ENCODE measurements around the gene GNAQ.

The GNAQ gene

DNA sequence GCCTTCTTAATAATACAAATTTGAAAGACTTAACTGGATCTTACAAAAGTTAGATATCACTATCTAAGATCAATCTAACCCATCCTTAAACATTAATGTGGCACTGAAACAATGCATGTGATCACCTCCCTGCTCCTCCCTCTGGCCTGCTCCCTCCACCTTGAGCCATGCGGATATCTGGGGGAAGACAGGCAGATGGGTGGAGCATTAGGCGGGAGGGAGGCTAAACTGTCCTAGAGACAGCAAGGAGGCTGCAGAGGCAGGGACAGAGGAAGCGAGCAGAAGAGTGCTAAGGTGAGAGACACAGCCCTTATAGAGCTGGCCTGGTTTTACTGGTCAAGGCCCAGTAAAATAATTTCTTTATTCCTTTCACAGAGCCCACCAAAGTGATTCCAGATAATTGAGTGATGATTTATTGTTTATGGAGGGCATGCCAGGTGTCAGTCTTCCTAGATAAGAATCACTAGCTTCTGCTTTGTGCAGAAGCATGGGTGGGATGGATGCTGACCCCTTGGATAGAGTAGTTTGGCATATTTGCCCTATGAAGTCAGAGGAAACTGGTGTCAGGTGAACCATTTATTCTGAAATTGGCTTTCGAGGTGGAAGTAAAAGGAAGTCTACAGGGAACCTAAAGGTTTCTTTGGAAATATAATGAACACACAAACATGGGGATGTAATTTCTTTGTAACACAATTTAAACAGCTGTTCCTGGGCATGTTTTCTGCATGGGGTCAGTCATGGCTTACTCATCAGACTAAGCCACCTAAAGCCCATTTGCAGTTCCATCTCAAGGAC is 188.3 kb downstream of the GNAQ start:
- DNase-seq, result no peak
- intact Hi-C loops (cut with DNase I), result loop anchor here (10.0 kb wide), 1 partner anchor 192 kb away; the partner anchor contains the start of gene GNAQ

DNA sequence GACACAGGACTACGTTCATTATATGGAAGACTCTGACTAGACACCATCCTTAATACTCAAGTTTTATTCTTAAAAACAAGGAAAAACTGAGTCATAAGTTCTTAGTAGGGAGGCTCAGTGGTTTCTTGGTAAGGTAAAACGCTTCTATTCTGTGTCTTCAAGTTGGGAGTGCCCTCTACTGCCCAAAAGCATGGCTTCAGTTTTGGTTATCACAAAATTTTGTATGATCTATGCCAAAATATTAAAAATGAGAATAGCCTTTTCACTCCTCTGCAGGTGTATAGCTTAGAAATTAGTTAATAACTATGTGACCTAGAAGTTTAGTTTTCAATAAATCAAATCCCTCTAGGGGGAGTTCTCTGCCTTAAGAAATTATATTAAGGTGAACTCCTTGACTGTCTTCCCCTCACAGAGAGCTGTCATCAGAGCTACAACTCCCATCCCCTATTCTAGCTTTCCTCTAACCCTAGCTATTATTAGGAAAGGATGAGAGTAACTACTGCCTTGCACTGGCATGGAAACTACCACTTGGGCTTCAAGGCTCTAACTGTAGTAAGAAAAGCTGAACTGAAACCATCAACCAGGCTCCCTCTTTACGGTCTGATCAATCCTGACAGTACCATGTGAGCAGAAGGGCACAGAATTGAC is 189.7 kb downstream of the GNAQ start:
- peak in 2 of 42 donors; percentile 28 to 46 for DNase-seq
- intact Hi-C loops (cut with DNase I), result loop anchor here (10.0 kb wide), 1 partner anchor 193 kb away; the partner anchor contains the start of gene GNAQ

DNA sequence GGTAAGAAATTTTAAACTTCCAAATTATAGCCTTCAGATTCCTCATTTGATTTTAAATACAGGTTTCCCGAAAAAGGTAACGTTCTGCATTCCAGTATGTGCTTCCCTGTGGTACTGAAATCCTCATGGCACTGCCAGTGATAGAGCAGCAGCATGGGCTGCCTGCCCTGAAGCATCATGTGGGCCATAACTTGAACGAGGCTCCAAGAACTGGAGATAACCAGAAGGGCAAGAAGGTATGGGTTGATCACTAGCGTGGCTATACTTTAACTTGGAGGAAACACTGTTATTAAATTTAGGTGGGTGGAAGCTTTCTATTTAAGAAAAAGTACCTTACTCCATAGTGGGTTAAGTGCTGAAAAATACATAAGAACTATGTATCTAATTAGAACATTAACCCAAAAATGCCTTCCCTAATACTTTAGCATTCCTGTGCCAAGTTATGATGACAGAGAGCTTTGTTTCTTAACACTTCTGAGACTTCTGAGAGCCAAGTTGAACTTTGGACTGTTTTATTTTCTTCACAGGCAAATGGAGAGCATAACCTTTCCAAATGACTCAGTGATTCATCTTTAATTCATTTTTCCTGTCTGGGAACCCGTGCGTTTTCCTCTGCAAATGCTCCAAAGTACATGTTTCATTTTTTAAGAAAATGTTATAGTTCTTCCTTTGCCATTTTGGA is 192.0 kb downstream of the GNAQ start:
- DNase-seq, result peak in 1 of 42 donors; percentile 19
- intact Hi-C loops (cut with DNase I), result loop anchor here (10.0 kb wide), 1 partner anchor 195 kb away; the partner anchor contains the start of gene GNAQ

DNA sequence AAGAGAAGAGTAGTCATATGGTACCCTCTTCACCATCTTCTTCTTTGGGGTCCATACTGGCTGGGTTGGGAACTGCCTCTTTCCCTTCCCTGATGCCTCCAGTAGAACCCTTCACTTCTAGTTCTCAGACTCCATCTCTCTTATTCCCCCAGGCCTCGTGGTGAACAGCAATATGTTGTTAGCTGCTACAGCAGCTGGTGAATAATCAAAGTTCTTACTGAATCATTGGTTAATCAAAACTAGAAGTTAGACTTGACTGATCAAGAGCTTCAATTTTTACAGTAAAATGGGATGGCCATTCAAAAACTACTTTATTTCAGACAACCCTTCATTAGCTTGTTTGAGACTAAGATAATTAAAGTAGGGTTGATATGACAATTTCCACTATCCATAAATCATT is 192.6 kb downstream of the GNAQ start:
- no peak for DNase-seq
- intact Hi-C loops (cut with DNase I), result no loop called here

DNA sequence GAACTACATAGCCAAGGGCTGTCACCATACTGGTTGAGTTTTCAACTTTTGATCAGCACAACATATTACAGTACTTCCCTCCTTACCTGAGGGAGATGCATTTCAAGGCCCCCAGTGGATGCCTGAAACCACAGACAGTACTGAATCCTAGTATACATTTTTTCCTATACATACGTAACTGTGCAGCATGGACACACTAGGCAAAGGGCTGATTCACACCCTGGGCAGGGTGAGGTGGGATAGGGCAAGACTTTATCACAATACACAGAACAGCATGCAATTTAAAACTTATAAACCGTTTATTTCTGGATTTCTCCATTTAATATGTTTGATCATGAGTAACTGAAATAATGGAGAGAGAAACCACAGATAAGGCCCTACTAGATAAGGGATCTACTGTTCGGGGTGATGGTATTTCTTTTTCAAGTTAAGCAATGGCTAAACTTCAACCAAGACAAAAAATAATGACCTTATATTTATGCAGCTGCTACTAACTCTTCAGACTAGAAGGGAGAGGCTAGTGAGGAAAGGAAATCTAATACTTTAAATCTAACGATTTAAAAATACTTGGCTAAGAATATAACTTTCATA is 196.6 kb downstream of the GNAQ start:
- DNase-seq, result no peak
- intact Hi-C loops (cut with DNase I), result no loop called here

DNA sequence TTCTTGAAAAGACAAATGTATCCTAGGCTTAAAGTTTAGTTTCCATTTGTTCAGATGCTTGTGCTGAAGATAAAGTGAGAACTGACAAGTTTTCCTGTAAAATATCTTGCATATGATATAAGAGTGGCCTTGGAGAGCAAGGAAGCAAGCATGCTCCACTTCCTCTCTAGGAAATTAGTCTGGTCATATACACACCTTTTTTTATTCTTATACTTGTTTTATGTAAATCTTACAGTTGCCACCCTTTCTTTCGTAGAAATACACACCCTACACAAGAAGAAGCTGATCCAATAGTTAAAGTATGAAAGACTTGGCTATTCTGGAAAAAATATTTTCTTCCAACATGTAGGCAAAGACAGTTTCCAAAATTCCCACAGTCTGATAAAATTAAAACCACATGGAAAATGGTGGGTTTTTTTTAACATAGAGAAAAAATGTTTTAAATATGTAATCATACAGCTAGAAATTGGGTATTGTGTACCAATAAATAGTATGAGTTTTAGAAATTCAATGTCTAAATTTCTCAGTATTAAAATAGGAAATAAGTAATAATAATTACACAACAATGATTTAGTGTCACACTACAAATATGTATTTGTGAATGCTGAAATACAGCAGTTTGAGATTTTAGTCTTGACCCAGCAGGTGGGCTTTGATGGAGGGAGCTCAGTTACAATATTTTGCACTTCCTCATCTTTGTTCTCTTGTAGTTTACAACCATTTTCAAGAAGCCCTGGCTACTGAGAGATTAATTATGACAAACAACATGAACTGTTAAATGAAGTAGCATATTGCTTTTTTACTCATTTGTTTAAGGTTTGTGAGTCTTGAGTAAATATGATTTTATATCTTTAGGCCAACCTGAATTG is 197.8 kb downstream of the GNAQ start:
- intact Hi-C loops (cut with DNase I), result no loop called here
- no peak for DNase-seq

DNA sequence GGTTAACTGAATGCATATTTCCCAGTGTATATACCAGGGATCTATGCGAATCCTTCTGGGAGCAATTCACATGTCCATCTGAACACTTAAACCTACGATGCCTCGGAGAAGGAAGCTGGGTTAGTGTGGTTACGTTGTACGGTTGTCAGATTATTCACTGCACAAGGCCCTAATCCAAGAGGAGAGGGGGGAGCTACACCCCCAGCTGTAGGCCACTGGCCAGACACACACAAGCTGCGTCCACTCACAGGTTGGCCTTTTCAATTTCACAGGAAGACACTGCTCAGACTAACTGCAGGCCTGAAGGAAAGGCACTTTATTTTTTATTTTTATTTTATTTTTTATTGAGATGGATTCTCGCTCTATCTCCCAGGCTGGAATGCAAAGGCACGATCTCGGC is 199.0 kb downstream of the GNAQ start:
- peak in 1 of 42 donors; percentile 49 for DNase-seq
- intact Hi-C loops (cut with DNase I), result no loop called here

DNA sequence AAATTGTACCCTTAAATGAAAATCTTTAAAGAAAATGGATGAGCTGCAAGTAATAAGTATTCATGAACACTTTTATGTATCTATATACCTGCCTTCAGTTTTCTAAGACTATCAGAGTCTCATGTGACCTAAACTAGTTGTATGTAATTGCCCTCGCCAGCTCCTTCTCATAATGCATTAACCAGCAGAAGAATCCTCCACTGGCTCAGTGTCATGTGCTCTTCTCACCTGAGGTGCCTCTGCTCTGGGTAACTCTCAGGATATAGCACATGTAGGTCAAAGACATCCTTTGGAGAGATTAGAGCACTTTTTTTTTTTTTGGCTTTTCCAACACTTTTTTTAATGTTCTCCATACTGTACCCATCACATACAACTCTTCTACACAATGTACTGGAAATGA is 199.8 kb downstream of the GNAQ start:
- intact Hi-C loops (cut with DNase I), result no loop called here

DNA sequence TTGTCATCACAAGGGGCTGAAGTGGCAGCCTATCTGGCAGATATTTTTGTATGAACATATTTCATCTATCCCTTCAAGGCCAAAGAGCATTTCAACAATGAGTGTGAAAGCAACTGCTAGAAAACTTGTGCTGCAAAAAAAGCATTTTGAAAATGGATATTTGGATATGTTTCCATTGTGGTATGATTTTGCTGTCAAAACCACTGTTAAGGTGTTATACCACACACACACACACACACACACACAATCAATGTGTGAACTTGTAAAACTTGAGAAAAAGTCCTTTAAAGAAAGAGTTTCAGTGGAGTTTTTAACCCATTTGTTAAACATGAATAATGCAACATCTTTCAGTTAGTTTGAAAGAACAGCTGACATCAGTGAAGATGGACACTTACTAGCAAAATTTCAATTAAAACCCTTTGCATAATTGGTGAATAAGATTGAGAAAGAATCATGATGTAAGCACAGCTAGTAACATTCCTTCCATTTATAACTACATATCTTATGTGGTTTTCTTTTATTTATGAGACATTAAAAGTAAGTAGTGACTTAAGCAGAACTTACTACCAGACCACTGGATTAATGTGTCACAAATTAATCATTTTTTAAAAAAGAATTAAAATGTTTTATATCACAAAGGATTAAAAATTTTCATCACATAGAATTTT is 200.9 kb downstream of the GNAQ start:
- no peak for DNase-seq
- intact Hi-C loops (cut with DNase I), result no loop called here

More for the DNA sequence above, 199.8 kb downstream of the GNAQ start:
- DNase-seq, result no peak

DNA sequence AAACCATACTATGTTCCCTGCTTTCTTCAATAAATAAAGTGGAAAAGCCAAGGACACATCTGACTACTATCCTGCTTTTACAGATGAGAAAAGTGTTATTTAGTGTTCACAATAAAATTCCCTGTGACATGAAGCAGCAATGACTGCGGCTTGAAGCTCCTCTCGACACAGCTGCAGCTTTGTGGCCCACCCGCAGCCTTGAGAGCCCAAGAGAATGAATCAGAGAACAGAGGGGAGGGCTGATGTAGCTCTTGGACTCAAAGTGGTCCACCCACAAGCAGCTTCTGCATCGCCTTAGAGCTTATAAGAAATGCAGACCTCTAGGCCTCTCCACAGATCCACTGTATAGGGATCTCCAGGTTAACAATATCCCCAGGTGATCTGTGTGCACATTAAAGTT is 202.2 kb downstream of the GNAQ start:
- intact Hi-C loops (cut with DNase I), result no loop called here
- DNase-seq, result no peak

DNA sequence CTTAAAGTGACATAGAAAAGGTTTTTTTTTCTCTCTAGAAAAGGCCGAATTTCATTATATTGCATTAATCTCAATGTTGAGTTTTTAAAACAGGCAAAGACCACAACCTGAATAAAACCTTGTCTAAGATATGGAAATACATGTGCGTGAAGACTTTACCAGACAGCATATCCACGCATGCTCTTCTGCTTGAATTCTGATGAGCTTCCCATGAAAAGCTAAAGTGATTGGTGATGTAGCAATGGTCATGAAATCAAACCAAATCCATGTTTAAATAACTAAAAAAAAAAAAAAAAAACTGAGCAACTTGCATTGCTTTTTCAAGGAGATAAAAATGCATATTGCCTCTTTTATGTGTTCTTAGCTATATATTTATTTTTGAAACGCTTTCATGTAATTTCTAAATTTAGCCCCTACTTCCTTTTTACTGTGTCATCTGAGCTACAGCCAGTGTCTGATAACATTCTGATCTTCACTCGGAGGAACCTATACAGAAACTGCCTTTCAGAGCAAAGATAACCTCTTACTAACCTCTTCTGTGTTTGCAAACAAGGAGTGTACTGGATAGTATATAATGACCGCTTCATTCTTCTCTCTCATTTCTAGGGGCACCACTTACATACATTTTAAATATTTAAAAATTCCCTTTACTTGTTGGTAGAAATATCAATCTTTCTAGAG is 204.4 kb downstream of the GNAQ start:
- intact Hi-C loops (cut with DNase I), result no loop called here
- DNase-seq, result no peak

DNA sequence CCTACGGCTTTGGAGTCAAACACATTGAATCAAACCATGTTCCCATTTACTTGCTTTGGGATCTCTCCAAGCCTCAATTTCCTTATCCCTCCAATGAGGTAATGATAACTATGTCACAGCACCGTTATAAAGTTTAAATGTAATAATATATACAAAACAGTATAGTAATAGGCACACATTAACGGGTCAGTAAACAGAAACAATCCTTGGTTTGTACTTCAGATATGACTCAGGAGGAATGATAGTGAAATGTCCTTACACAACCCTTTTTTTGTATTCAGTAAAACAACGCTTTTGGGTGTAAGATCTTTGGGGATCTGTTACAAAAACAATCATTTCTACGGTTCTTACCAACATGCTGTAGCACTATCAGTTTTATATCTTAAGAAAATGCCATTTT is 205.0 kb downstream of the GNAQ start:
- no peak for DNase-seq
- intact Hi-C loops (cut with DNase I), result no loop called here

DNA sequence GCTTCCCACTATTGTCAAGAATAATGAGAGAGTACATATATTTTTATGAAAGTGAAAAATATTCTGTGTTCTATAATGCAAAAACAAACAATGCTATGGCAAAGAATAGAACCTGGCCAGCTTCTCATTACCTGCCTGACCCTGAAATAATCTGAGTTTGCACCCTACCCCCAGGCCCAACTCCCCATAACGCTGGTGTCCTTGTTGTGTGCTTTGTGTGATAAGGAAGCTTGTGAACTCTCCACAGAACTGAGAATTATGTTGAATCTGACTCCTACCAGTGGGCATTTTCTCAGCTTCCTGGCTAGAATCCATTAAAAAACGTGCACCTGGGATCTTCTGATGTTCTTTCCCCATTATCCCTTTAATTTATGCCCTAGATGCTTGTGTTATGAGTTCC is 205.5 kb downstream of the GNAQ start:
- intact Hi-C loops (cut with DNase I), result no loop called here

DNA sequence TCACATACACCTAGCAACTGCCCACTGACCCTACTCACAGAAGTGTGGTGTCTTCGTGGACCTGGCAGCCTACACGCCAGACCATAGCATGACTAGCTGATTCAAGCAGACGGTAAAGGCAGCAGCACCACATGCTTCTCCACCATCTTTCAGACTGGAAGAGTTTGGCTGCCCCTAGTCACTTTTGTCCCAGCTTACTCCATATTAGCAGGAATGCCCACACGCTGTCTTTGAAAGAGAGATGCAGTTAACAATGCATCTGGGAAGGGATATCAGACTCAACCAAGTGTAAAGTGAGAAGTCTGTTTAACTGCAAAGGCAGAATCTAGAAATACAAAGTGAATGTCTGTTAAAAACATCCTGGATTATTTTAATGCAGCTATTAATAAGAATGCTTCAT is 206.2 kb downstream of the GNAQ start:
- intact Hi-C loops (cut with DNase I), result no loop called here
- no peak for DNase-seq

More for the DNA sequence above, 205.5 kb downstream of the GNAQ start:
- DNase-seq, result no peak

DNA sequence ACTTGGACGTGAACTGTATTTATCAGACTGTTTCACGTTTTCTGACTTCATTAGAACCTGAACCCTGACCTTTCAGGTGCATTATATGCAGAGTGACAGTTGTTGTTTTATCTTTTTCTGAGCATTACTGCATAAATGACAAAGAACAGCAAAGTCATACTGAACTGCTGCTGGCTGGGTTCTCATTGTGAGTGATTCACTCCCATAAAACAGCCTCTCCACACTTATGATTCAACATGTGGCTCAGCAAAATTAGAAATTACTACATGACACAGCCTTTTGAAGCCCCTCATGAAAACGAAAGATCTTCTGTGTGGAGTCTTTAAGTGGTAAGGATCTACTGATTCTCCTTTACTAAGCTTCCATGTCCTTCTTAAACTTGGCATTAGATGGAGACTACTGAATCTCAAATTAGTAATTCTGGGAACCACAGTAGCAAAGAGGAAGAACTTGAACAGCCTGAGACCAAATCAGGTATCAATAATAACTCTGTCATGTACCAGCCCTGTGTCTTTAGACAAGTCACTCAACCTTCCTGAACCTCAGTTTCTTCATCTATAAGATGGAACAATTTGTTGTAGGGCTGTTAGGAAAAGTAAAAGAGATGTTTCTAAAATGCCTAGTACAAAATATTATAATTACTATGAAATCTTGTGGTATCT is 211.2 kb downstream of the GNAQ start:
- peak in 3 of 42 donors; percentile 6 to 58 (median 14) for DNase-seq
- intact Hi-C loops (cut with DNase I), result no loop called here

DNA sequence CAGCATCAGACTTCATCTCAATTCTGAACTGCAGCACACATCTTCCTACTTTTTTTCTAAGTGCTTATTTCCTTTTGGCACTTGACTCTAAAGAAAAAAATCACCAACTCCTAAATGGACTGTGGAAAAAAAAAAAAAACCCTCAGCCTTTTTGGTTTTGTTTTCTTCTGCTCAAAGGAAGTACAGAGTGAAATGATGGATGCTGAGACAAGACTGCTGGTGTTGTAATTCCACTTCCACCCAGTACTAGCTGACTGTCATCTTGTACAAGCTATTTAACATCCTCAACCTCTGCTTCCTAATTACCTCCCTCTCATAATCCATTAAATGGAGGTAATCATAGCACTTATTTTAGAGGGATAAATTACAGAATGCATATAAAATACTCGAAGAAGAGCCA is 212.0 kb downstream of the GNAQ start:
- DNase-seq, result peak in 2 of 42 donors; percentile 20 to 26
- intact Hi-C loops (cut with DNase I), result no loop called here
